Subcutaneous adipose tissue (tissue), 4 donors: Measurements from ENCODE around the gene CXCL8. TPM values are rescaled to one million over a fixed set of nuclear protein-coding genes. Genes with fewer than 3 reads are reported as not detected.

ENCODE experiments used
- CTCF ChIP-seq: fragments of 450-650 bp; IDR thresholded peaks from one replicate; pipeline ENCODE4 v1.5.1; 2016; ENCODE audit warnings: low read depth, mild to moderate bottlenecking, control low read depth, antibody characterized with exemption, moderate library complexity
- total RNA-seq, 4 donors: library from RNA; depleted of rRNA; stranded (reverse); fragments of >200 nt; gene quantifications; one replicate each; pipeline ENCODE4 v1.1.0, GENCODE V29; 2016

CXCL8 gene
- total RNA-seq, 4 donors from 2014 or later, result 0.38 to 14.5 (median 3.5) TPM

GRCh38 chr4:73718375-73719373 lies 21.7 kb upstream of the CXCL8 start:
- TF ChIP-seq CTCF, result no peak

GRCh38 chr4:73721435-73721834 lies 18.9 kb upstream of the CXCL8 start:
- no peak for TF ChIP-seq CTCF

- TF ChIP-seq CTCF, result no peak
Measured at GRCh38 chr4:73721909-73722308, 18.5 kb upstream of the CXCL8 start.

GRCh38 chr4:73723023-73723422 lies 17.3 kb upstream of the CXCL8 start:
- TF ChIP-seq CTCF, result no peak

- no peak for TF ChIP-seq CTCF
Measured at GRCh38 chr4:73723928-73724327, 16.4 kb upstream of the CXCL8 start.

- no peak for TF ChIP-seq CTCF
Measured at GRCh38 chr4:73725510-73725909, 14.9 kb upstream of the CXCL8 start.

- TF ChIP-seq CTCF, result no peak
Measured at GRCh38 chr4:73725985-73726384, 14.4 kb upstream of the CXCL8 start.
